ENCODE results near the gene CSNK1G3. TPM values are rescaled to one million over a fixed set of nuclear protein-coding genes. Genes with fewer than 3 reads are reported as not detected.

Gene CSNK1G3
- total RNA-seq, 4 donors from 2014 or later, result 31.8 to 84.0 (median 55.9) TPM

GRCh38 chr5:123476731-123477130, 35.2 kb upstream of the CSNK1G3 start:
- Histone ChIP-seq H3K27ac (no peak overlapping the region), H3K27me3 (no peaks in the 10 kb centered on the region), H3K4me3 (no peak overlapping the region), H3K9me3 (no peaks in the 10 kb centered on the region), H3K4me1 (no peaks in the 10 kb centered on the region), H3K36me3 (no peaks in the 10 kb centered on the region)
- WGBS, 2 donors (ENCODE audit: low coverage in 1 of 2), result 83% methylated on average over 1 of the region's 1 CpG; no CpG with 5 or more reads in 1 of the 2 donors
- TF ChIP-seq POLR2AphosphoS5 (IDR thresholded peaks at IDR 0.05) (no peak), EP300 (IDR thresholded peaks at IDR 0.05; ENCODE audit: low read depth) (no peak), POLR2A (IDR thresholded peaks at IDR 0.05) (no peak)
- TF ChIP-seq, protein P1, sequence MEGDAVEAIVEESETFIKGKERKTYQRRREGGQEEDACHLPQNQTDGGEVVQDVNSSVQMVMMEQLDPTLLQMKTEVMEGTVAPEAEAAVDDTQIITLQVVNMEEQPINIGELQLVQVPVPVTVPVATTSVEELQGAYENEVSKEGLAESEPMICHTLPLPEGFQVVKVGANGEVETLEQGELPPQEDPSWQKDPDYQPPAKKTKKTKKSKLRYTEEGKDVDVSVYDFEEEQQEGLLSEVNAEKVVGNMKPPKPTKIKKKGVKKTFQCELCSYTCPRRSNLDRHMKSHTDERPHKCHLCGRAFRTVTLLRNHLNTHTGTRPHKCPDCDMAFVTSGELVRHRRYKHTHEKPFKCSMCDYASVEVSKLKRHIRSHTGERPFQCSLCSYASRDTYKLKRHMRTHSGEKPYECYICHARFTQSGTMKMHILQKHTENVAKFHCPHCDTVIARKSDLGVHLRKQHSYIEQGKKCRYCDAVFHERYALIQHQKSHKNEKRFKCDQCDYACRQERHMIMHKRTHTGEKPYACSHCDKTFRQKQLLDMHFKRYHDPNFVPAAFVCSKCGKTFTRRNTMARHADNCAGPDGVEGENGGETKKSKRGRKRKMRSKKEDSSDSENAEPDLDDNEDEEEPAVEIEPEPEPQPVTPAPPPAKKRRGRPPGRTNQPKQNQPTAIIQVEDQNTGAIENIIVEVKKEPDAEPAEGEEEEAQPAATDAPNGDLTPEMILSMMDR (IDR thresholded peaks at IDR 0.05), result no peak
- intact Hi-C loops (cut with DNase I; ENCODE audit: low total_unique reads) (no loop called here), in situ Hi-C loops (cut with MboI; ENCODE audit: low pct_ligation_motif_present in 1 of 4, low pct_unique_long_range_greater_than_20kb in 1 of 4, low sequenced_read_pairs in 3 of 4) (no loop called here)
- DNase-seq, result no peak

GRCh38 chr5:123478546-123478945, 33.4 kb upstream of the CSNK1G3 start:
- Histone ChIP-seq H3K36me3 (no peaks in the 10 kb centered on the region), H3K27ac (no peak overlapping the region), H3K4me3 (no peak overlapping the region), H3K27me3 (no peaks in the 10 kb centered on the region), H3K9me3 (no peaks in the 10 kb centered on the region), H3K4me1 (no peaks in the 10 kb centered on the region)
- in situ Hi-C loops (cut with MboI; ENCODE audit: low pct_ligation_motif_present in 1 of 4, low pct_unique_long_range_greater_than_20kb in 1 of 4, low sequenced_read_pairs in 3 of 4) (no loop called here), intact Hi-C loops (cut with DNase I; ENCODE audit: low total_unique reads) (no loop called here)
- no peak for TF ChIP-seq POLR2A (IDR thresholded peaks at IDR 0.05)
- 33 to 77% methylated on average over 1 of the region's 1 CpG for WGBS, 2 donors (ENCODE audit: low coverage in 1 of 2)
- DNase-seq, result no peak

DNA sequence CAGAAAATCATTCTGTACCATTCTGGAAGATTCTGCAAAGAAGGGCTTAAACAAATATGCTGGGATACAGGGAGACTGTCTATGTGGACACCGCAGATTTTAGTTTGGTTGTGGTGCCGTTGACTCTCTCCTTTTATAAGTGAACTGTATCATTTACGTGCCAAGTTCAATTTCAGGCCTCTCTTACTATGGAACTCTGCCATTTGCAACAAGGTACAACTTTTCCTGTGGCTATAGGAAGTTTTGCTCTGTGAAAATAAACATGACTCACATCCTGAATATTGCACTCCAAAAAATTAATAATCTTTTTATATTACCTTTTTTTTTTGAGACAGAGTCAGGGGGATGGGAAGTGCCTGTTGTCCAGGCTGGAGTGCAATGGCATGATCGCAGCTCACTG, 29.7 kb upstream of the CSNK1G3 start:
- in situ Hi-C loops (cut with MboI; ENCODE audit: low pct_ligation_motif_present in 1 of 4, low pct_unique_long_range_greater_than_20kb in 1 of 4, low sequenced_read_pairs in 3 of 4) (no loop called here), intact Hi-C loops (cut with DNase I; ENCODE audit: low total_unique reads) (no loop called here)
- DNase-seq, result no peak
- Histone ChIP-seq H3K4me3 (no peak overlapping the region), H3K4me1 (no peaks in the 10 kb centered on the region), H3K27ac (no peak overlapping the region), H3K36me3 (no peaks in the 10 kb centered on the region), H3K9me3 (no peaks in the 10 kb centered on the region), H3K27me3 (no peaks in the 10 kb centered on the region)
- 93 to 100% methylated on average over 3 to 4 of the region's 4 CpGs for WGBS, 2 donors (ENCODE audit: low coverage in 1 of 2)
- TF ChIP-seq POLR2AphosphoS5 (IDR thresholded peaks at IDR 0.05) (no peak), EP300 (IDR thresholded peaks at IDR 0.05; ENCODE audit: low read depth) (no peak), POLR2A (IDR thresholded peaks at IDR 0.05) (no peak)
- TF ChIP-seq, protein P1 (IDR thresholded peaks at IDR 0.05), result no peak

DNA sequence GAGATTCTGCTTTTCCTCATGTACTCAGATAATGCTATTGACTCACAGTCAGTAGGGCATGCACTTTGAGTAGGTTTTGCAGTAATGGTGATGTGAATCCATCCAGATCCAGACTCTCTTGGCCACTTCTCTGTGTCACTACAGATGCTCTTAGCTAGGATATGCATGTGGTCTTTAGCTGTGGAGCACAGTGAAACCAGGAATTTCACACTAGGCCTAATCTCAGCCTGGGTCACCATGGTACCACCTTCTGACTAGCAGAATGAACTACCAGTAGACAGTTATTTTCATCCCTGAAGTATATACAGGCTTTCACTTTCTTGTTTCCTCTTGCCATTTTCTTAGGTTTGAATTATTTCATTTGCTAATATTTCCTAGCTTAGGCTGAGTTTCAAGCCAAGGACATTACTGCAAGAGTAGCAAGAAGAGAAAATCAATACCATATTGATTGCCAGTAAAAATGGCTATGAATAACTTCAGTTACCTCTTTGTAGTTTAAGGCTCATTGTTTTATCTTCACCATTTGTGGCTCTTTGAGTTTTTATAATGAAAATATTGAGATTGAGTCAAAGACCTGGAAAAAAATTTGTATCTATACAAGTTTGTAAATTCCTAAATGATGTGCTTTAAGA, 28.4 kb upstream of the CSNK1G3 start:
- Histone ChIP-seq H3K27ac (no peak overlapping the region), H3K4me1 (no peaks in the 10 kb centered on the region), H3K36me3 (no peaks in the 10 kb centered on the region), H3K9me3 (no peaks in the 10 kb centered on the region), H3K4me3 (no peak overlapping the region), H3K27me3 (no peaks in the 10 kb centered on the region)
- in situ Hi-C loops (cut with MboI; ENCODE audit: low pct_ligation_motif_present in 1 of 4, low pct_unique_long_range_greater_than_20kb in 1 of 4, low sequenced_read_pairs in 3 of 4), result no loop called here
- intact Hi-C loops (cut with DNase I; ENCODE audit: low total_unique reads), result no loop called here
- no peak for TF ChIP-seq POLR2AphosphoS5 (IDR thresholded peaks at IDR 0.05)
- TF ChIP-seq POLR2A (IDR thresholded peaks at IDR 0.05), result no peak
- TF ChIP-seq, protein P1 (IDR thresholded peaks at IDR 0.05), result no peak
- no peak for TF ChIP-seq EP300 (IDR thresholded peaks at IDR 0.05; ENCODE audit: low read depth)
- no peak for DNase-seq

- DNase-seq, result no peak
- Histone ChIP-seq H3K27me3 (no peaks in the 10 kb centered on the region), H3K36me3 (no peaks in the 10 kb centered on the region), H3K4me3 (no peak overlapping the region), H3K9me3 (no peaks in the 10 kb centered on the region), H3K4me1 (no peaks in the 10 kb centered on the region), H3K27ac (no peak overlapping the region)
- TF ChIP-seq POLR2A (IDR thresholded peaks at IDR 0.05) (no peak), EP300 (IDR thresholded peaks at IDR 0.05; ENCODE audit: low read depth) (no peak)
- WGBS, 2 donors (ENCODE audit: low coverage in 1 of 2), result 78 to 85% methylated on average over 2 of the region's 2 CpGs
- intact Hi-C loops (cut with DNase I; ENCODE audit: low total_unique reads) (no loop called here), in situ Hi-C loops (cut with MboI; ENCODE audit: low pct_ligation_motif_present in 1 of 4, low pct_unique_long_range_greater_than_20kb in 1 of 4, low sequenced_read_pairs in 3 of 4) (no loop called here)
Measured at GRCh38 chr5:123485275-123485674, 26.7 kb upstream of the CSNK1G3 start.
